Measurements from ENCODE around the gene OLFML2A. TPM values are rescaled to one million over a fixed set of nuclear protein-coding genes. Genes with fewer than 3 reads are reported as not detected.

Gene OLFML2A
- total and polyA plus RNA-seq, 2 of the 4 experiments (the other 2 are of a cell fraction) = 2.0 to 5.9 TPM

DNA sequence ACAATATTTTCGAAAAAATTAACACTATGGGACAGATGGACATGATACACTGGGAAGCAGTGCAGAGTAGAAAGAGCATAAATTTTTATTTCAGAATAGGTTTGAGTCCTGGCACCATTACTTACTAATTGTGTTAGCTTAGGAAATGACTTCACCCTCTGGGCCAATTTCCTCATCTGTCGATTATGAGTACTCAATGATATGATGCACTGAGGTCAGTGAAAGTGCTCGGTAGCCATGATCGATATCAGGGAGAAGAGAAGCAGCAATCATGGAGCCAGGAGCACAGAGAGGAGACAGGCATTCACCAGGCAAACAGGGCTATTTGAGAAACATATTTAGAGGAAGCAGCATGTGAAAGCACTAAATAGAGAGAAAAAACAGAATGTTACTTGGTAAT lies 35.3 kb upstream of the OLFML2A start:
- Histone ChIP-seq H4K5ac (ENCODE audit: low read depth, low read length) (no peak overlapping the region), H3K4me3 (ENCODE audit: insufficient read depth, low read depth, low read length) (no peak overlapping the region), H4K20me1 (ENCODE audit: insufficient read depth, low read length) (no peaks in the 10 kb centered on the region), H3K4me2 (ENCODE audit: low read depth, low read length) (no peak overlapping the region), H3K4me1 (ENCODE audit: control insufficient read depth, insufficient read depth, low read length) (peaks cover 4% of the 10 kb centered on the region; the same call in 1 of the 2 replicates), H3K23ac (ENCODE audit: low read depth, low read length) (no peak overlapping the region), H3K79me1 (ENCODE audit: low read depth in 1 of 2, low read length in 2 of 2) (no peaks in the 10 kb centered on the region), H3K36me3 (ENCODE audit: control insufficient read depth, insufficient read depth, low read length) (no peaks in the 10 kb centered on the region), H3K14ac (replicated peaks; ENCODE audit: low read depth, low read length) (0 out of 2 replicates have a peak overlapping the region, but pooled peaks have one; percentile 13), H3K27ac (ENCODE audit: insufficient read depth, low read length) (no peak overlapping the region), H3K4ac (ENCODE audit: low read depth, low read length) (no peak overlapping the region), H4K91ac (ENCODE audit: insufficient read depth, low read depth, low read length) (no peak overlapping the region), H2BK20ac (ENCODE audit: low read depth, low read length) (no peak overlapping the region), H2AK5ac (ENCODE audit: low read depth, low read length) (peak overlapping the region; percentile 17; the same call in 1 of the 2 replicates), H3K18ac (ENCODE audit: low read depth, low read length) (no peak overlapping the region), H2AK9ac (replicated peaks; ENCODE audit: low read depth, low read length, poor library complexity) (no peak overlapping the region), H3K9ac (ENCODE audit: low read depth, low read length) (no peak overlapping the region), H3K9me3 (ENCODE audit: control insufficient read depth, insufficient read depth, low read length) (no peaks in the 10 kb centered on the region), H4K8ac (ENCODE audit: low read depth in 2 of 2, low read length in 2 of 2) (no peak overlapping the region), H3K27me3 (ENCODE audit: control insufficient read depth, insufficient read depth, low read length) (no peaks in the 10 kb centered on the region), H2BK120ac (ENCODE audit: low read depth, low read length) (no peak overlapping the region), H3K56ac (ENCODE audit: extremely low read depth, insufficient read depth, low read length) (no peak overlapping the region), H2BK15ac (ENCODE audit: low read depth, low read length) (no peak overlapping the region), H2BK5ac (ENCODE audit: low read depth, low read length, poor library complexity, severe bottlenecking) (no peak overlapping the region), H2AFZ (replicated peaks; ENCODE audit: low read length, poor library complexity) (no peak overlapping the region), H3K9me1 (ENCODE audit: insufficient read depth, low read length) (no peaks in the 10 kb centered on the region)
- ChIA-PET POLR2A (ENCODE audit: unreplicated experiment) (no interaction called here), CTCF (no interaction called here)
- dilution Hi-C loops (cut with HindIII; ENCODE audit: low sequenced_read_pairs, unreplicated experiment) (no loop called here), in situ Hi-C loops (cut with MboI; ENCODE audit: low sequenced_read_pairs) (no loop called here), intact Hi-C loops (cut with micrococcal nuclease) (no loop called here)
- ATAC-seq (ENCODE audit: low read depth) (no peak), DNase-seq (no peak)
- no peak for TF ChIP-seq MXI1 (IDR thresholded peaks at IDR 0.05; ENCODE audit: borderline replicate concordance, low read depth, low read length)
- TF ChIP-seq CTCF (conservative IDR thresholded peaks at IDR 0.05; ENCODE audit: low read depth, low read length) = no peak
- no peak for TF ChIP-seq USF2 (IDR thresholded peaks at IDR 0.05; ENCODE audit: low read depth, low read length)
- no peak for TF ChIP-seq NFE2L2 (IDR thresholded peaks at IDR 0.05; ENCODE audit: low read depth, low read length)
- no peak for TF ChIP-seq CEBPB (IDR thresholded peaks at IDR 0.05; ENCODE audit: low read depth, low read length)
- TF ChIP-seq SMC3 (IDR thresholded peaks at IDR 0.05; ENCODE audit: low read depth, low read length) = no peak
- TF ChIP-seq MAFK (IDR thresholded peaks at IDR 0.05; ENCODE audit: low read depth, low read length) = no peak
- TF ChIP-seq RCOR1 (IDR thresholded peaks at IDR 0.05; ENCODE audit: insufficient replicate concordance, low read length) = no peak
- no peak for TF ChIP-seq FOS (IDR thresholded peaks at IDR 0.05; ENCODE audit: low read depth, low read length)
- TF ChIP-seq RAD21 (IDR thresholded peaks at IDR 0.05; ENCODE audit: low read length) = no peak
- TF ChIP-seq RFX5 (IDR thresholded peaks at IDR 0.05; ENCODE audit: low read depth, low read length) = no peak
- no peak for TF ChIP-seq POLR2A (IDR thresholded peaks at IDR 0.05; ENCODE audit: low read depth, low read length)
- BruUV-seq (replicated peaks) = no TSS peak
- WGBS, 2 experiments (ENCODE audit: extremely low coverage in 2 of 2, insufficient read length in 1 of 2) = 89% methylated on average over 3 of the region's 4 CpGs; no CpG with 5 or more reads in 1 of the 2 experiments
